NCI-H1105 treated with DMSO at 0.1 percent for 48 hours (cell line): Measurements from ENCODE around the gene FAM120B.

Source experiments
- DNase-seq: peaks from one replicate; lab custom pipeline; 2025; lab: John Stamatoyannopoulos, UW

FAM120B gene

GRCh38 chr6:170272341-170273065 lies 34.1 kb upstream of the FAM120B start:
- no peak for DNase-seq

GRCh38 chr6:170273191-170273590 lies 33.4 kb upstream of the FAM120B start:
- DNase-seq = no peak

GRCh38 chr6:170273681-170274080 lies 32.9 kb upstream of the FAM120B start:
- no peak for DNase-seq

DNA sequence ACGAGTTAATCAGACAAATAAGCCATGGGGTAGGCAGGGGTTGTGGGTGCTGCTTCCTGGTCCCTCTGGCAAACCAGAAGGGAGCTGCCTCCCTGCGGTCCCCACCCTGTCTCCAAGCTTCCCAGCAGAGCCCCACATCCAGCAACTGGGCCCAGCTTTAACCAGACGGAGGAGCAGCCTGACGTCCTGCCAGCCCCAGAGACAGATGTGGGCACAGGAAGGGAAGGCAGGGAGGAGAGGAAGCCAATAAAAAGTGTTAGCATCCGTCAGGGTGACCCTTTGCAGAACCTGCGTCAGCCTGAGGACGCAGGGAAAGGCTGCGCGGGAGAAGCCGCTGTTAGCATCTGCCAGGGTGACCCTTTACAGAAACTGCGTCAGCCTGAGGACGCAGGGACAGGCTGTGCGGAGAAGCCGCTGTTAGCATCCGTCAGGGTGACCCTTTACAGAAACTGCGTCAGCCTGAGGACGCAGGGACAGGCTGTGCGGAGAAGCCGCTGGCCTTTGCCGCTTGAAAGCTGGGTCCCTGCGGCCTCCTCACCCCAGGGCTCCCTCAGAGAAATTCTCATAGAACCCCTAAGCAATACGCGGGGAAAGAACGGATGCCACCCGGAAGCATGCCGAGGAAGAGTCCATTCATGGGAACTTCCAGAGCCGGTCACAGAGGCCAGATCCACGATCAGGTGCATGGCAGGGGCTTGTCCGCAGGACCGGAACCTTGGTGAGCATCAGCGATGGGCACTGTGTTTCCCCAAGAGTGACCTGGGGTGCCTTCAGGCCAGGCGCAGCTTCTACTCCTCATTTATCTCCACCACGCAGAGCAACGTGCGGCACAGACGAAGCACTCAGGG lies 31.6 kb upstream of the FAM120B start:
- DNase-seq = no peak

- no peak for DNase-seq
These were observed 30.0 kb upstream of the FAM120B start for GRCh38 chr6:170276369-170277057.

- no peak for DNase-seq
These were observed 28.4 kb upstream of the FAM120B start for GRCh38 chr6:170277893-170278742.

DNA sequence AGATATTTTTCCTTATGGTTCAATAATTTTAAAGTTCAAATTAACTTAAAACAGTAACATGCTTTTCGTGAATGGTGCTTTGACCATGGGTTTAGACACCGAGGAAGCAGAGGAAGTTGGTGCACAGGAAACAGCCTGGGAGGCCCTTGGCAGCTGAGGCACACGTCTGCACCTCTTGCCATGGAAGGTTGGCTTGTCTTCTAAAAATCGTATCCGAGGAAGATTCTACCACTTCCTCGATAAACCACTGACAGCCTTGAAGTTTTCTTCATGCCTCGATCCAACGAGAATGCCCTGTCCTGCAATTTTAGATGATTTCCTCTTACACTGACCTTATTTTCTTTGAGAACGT lies 27.8 kb upstream of the FAM120B start:
- DNase-seq = no peak

DNA sequence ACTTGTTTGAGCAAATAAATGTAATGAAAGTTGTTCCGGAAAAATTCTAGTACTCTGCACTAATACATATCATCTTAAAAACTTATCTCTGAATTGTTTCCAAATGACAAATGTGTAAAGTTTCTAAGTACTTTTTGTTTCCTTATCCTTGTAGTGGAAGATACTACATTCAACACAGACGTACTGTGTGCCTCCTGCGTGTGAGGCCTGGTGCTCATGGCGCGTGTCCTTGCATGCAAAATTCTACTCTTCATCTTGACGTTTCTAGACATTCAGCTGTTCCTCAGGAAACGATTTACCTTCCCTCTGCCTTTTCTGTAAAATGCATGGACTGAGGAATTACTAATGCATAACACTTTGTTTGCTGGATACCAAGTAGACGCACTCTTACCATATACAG lies 27.1 kb upstream of the FAM120B start:
- no peak for DNase-seq

DNA sequence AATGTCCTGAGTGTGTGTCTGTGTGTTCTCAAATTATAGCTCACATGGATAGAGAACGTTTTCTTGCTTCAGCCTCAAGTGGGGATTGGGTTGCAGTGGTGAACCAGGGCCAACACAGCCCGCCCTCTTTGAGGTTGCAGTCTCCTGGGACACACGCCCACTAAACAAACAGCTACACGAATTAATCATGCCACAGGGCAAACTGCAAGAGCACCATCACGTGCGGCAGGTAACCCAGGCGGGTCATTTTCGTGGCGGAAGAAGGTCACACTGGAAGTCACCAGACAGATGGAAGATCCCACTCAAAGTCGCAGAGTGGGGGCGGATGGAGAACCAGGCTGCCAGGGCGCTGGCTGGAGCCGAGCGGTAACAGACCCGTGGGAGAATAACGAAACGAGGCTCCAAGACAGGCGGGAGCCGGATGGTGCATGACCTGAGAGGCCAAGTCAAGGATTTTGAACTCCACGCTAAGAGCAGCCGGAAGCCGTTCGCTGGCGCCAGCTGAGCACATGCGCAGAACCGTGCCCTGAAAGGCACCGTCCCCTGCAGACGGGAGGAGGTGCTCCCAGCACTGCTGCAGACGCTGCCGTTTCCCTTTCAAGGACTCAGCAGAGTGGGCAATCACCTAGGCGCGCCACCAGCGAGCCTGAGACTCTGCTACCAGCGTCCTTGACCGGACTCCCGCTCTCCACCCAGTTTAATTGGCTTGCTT lies 26.4 kb upstream of the FAM120B start:
- DNase-seq = peak; percentile 97

DNA sequence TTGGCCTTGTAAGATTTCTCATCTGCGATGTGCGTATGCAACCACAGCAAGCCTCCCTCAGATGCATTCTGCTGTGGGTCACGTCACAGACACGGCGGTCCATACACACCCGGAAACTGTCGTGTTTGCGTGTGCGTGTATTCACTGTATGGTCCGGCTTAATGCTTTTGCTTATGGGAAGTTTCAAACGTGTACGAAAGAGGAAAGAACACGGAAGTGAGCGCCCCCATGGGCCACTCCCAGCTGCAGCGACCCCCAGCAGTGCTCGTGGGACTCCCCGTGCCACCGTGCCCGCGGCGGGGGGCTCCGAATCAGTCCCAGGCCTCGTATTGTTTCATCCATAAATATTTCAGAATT lies 25.9 kb upstream of the FAM120B start:
- peak; percentile 87 for DNase-seq

GRCh38 chr6:170281331-170282292 lies 24.9 kb upstream of the FAM120B start:
- DNase-seq = no peak

GRCh38 chr6:170282512-170283158 lies 23.9 kb upstream of the FAM120B start:
- DNase-seq = no peak

DNA sequence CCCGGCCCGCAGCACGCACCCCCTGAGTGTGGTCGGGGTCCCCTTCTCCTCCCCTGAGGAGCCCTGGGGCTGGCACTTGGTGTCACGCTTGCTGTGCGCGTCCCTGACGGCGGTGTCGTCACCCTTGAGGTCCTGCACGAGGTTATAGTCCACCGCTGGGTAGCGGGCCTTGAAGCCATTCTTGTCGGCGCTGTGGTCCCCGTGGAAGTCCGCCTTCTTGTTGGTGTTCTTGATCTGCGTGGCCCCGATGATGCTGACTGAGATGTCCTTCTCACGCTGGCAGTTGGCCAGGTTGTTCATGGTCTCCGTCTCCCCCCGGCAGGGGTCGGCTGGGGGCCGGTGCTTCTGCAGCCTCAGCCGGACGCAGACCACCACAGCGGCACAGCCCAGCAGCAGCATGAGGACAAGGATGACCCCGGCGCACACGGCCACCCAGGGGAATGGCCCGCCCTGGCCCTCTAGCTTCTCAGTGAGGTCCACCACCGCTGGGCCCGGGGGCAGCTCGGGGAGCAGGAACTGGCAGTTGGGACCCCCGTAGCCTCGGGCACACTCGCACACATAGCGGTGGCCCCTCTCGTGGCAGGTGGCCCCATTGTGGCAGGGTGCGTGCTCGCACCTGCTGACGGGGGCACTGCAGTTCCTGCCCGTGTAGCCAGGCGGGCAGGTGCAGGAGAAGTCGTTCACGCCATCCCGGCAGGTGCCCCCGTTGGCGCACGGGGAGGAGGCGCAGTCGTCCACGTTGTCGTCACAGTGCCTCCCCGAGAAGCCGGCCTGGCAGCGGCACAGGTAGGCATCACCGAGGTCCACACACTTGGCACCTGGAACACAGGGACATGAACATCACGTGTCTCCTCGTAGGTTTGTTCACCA lies 23.1 kb upstream of the FAM120B start:
- no peak for DNase-seq

DNA sequence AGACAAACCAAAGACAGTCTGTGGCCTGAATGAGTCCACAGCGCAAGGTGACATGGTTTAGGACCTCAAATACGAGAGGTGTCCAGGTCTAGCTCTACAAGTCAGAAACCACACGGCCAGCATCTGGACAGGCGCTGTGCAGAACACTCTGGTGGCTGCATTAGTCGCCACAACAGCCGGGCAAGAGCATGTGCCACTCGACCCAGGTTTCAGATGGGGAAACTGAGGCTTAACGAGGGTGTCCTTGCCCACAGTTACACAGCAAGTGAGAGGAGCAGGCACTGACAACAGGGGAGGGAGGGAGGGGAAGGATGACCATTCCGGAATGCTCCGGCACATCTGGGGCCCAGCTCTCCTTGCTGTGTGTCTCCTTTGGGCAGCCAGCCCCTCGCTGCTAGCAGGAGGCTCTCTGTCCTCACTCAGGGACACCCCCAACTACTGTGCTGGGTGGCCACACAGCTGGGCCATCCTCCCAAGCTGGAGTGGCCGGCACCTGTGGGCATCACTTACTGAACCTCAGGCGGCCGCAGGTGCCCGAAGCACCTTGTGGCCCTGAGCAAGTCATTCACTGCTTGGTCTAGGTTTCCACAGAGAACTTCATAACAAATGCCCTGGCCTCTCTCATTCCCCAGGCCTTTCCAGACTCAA lies 22.3 kb upstream of the FAM120B start:
- DNase-seq = no peak

- DNase-seq = no peak
These were observed 21.6 kb upstream of the FAM120B start for GRCh38 chr6:170284866-170285469.

DNA sequence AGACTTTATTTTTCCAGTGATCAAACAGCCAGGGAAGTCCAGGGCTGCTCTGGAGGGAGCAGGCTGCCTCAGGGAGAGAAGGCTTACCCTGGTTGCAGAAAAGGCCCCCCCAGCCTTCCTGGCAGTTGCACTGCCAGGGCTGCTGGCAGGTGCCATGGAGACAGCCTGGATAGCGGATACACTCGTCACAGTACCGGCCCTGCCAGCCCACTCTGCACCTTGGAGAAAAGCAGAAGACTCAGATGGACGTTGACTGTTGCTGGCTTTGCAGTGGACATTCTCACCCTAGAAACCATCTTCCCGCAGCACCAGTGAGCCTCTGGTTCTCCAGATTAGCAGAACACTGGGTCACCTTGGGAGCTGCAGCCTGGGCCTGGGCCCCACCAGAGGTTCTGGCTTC lies 21.1 kb upstream of the FAM120B start:
- no peak for DNase-seq

DNA sequence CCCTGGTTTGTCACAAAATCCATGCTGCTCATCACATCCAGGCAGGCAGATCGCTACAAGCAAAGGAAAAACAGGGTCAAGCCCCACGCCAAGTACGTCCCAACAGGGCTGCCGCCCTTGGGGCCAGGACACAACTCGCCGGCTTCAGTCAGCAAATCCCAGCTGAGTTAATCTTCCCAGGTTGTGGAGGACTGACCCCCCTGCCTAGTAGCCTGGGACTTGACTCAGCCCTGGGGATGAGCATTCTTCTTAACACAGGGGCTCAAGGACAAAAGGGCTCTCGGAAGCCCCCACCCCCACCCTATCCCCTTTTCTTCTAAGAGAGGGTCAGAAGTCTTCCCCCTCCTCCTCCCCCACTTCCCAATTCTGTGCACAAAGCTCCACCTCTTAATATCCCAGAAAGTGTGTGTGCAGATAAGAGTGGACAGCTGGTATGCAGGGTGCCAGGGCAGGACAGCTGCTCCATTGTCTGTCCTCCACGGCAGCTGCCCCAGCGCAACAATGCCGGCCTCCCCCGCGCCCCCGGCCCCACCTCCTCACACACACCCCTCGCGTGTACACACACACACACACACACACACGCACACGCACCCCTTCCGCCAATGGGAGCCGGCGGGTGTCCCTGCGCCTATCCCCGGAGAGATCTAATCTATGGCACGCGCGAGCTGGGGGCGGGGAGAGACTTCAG lies 20.2 kb upstream of the FAM120B start:
- peak; percentile 86 for DNase-seq
